ENCODE measurements around the gene HOXC10. TPM values are rescaled to one million over a fixed set of nuclear protein-coding genes. Genes with fewer than 3 reads are reported as not detected.

The HOXC10 gene
- total RNA-seq, 1 donor: not detected

DNA sequence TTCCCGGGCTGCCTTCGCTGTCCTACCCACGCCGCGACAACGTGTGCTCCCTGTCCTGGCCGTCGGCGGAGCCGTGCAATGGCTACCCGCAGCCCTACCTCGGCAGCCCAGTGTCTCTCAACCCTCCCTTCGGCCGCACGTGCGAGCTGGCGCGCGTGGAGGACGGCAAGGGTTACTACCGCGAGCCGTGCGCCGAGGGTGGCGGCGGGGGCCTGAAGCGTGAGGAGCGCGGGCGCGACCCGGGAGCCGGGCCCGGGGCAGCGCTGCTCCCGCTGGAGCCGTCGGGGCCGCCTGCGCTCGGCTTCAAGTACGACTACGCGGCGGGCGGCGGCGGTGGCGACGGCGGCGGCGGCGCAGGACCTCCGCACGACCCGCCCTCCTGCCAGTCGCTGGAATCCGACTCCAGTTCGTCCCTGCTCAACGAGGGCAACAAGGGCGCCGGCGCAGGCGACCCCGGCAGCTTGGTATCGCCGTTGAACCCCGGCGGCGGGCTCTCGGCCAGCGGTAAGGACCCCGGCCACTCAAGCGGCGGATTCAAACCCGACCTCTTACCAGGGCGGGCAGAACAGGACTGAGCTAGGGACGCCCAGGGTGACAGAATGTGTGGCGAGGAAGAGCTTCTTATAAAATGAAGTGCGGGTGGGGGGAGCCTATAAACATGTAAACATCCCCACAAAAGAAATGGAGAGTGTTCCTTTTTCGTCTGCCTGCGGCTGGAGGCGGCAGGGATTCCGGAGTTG, 29.7 kb upstream of the HOXC10 start:
- TF ChIP-seq, protein P1, sequence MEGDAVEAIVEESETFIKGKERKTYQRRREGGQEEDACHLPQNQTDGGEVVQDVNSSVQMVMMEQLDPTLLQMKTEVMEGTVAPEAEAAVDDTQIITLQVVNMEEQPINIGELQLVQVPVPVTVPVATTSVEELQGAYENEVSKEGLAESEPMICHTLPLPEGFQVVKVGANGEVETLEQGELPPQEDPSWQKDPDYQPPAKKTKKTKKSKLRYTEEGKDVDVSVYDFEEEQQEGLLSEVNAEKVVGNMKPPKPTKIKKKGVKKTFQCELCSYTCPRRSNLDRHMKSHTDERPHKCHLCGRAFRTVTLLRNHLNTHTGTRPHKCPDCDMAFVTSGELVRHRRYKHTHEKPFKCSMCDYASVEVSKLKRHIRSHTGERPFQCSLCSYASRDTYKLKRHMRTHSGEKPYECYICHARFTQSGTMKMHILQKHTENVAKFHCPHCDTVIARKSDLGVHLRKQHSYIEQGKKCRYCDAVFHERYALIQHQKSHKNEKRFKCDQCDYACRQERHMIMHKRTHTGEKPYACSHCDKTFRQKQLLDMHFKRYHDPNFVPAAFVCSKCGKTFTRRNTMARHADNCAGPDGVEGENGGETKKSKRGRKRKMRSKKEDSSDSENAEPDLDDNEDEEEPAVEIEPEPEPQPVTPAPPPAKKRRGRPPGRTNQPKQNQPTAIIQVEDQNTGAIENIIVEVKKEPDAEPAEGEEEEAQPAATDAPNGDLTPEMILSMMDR (IDR thresholded peaks at IDR 0.05; ENCODE audit: insufficient read depth, low read length): no peak
- no peak for DNase-seq (ENCODE audit: low read depth)
- no peak overlapping the region for H3K4me3 ChIP-seq (ENCODE audit: low read depth, low read length)

DNA sequence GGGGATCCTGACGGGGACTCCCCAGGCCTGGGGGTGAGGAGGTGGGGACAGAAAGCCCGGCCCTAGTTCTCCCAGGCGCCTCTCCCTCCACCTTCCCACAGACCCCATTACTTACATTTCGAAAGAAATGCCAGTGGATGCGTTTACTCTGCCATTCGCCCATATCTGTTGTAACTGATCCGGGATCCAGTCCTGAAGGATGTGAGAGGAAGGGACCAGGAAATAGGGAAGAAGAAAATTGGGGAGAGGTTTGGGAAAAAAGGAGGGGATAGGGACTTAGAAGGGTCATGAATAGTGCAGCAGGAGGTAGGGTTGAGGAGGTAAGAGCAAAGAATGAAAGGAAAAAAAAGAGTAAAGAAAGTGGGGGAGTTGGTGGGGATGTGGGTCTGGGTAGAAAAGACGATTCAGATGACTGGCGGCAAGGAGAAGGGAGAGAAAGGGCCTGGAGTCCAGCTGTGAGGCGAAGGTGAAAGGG, 29.1 kb upstream of the HOXC10 start:
- H3K4me3 ChIP-seq (ENCODE audit: low read depth, low read length): no peak overlapping the region
- TF ChIP-seq, protein P1 (IDR thresholded peaks at IDR 0.05; ENCODE audit: insufficient read depth, low read length): no peak
- DNase-seq (ENCODE audit: low read depth): no peak

DNA sequence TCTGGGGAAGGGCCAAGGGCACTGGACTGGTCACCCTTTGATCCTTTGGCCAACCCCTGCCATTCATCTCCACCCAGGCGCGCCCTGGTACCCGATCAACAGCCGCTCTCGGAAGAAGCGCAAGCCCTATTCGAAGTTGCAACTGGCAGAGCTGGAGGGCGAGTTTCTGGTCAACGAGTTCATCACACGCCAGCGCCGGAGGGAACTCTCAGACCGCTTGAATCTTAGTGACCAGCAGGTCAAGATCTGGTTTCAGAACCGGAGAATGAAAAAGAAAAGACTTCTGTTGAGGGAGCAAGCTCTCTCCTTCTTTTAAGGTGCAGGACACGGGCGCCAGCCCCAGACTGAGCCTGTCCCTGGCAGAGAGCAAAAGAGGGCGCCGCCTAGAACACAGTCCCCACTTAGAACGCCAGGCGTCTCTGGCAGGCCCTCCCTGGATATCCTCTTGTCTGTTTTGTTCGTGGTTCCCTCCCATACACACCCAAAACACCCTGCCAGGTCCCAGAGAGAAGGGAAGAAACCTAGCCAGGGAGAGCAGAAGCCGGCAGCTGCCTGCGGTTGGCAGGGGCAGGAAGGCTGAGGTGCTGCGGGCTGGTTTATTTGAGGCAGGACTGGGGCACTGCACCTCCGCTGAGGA, 28.6 kb upstream of the HOXC10 start:
- TF ChIP-seq, protein P1 (IDR thresholded peaks at IDR 0.05; ENCODE audit: insufficient read depth, low read length): no peak
- DNase-seq (ENCODE audit: low read depth): no peak
- no peak overlapping the region for H3K4me3 ChIP-seq (ENCODE audit: low read depth, low read length)

DNA sequence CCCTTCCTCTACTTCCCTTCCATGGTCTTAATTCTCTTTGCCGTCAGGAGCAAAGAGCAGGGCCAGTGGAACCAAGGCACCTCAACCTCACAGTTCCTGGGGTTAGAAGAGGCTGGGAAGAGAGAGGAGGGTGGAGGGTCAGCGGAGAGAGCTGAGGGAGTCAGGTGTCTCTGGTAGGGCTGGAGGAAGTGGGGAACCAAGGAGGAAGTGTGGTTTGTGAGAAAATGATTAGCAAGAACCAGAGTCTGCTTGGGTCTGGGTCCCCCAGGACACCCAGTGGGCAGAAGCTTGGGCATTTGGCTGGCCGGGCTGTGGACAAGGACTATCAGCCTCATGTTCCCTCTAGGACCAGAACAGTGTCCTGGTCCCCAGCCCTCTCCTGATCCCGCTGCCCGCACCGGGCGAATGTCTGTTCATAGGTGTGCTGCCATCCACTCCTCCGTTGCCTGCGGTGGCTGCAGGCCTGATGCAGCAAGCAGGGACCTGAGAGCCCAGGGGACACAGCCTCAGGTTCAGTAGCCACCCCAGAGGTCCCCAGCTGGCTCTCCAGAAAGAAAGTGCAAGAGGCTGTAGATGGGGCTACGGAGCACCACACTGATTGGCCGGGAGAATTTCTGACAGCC, 27.9 kb upstream of the HOXC10 start:
- DNase-seq (ENCODE audit: low read depth): no peak
- no peak overlapping the region for H3K4me3 ChIP-seq (ENCODE audit: low read depth, low read length)
- TF ChIP-seq, protein P1 (IDR thresholded peaks at IDR 0.05; ENCODE audit: insufficient read depth, low read length): no peak

DNA sequence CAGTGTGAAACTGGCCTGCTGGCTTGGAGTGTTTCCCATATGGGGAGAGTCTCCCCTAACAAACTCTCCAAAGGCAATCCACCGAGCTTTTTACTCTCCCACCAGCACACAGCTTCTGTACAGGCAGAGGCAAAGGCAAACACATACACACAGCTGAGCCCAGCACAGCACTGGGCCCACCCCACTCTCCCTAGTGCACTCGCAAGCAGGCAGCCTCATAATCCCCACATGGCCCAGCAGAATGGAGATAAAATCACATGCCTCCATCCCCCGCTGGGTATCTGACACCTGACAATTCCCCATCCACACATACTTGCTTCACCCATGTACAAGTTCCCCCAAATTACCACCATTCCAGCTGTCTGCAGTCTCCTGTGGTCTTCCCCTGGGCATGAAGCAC, 26.8 kb upstream of the HOXC10 start:
- TF ChIP-seq, protein P1 (IDR thresholded peaks at IDR 0.05; ENCODE audit: insufficient read depth, low read length): no peak
- DNase-seq (ENCODE audit: low read depth): no peak
- H3K4me3 ChIP-seq (ENCODE audit: low read depth, low read length): no peak overlapping the region

DNA sequence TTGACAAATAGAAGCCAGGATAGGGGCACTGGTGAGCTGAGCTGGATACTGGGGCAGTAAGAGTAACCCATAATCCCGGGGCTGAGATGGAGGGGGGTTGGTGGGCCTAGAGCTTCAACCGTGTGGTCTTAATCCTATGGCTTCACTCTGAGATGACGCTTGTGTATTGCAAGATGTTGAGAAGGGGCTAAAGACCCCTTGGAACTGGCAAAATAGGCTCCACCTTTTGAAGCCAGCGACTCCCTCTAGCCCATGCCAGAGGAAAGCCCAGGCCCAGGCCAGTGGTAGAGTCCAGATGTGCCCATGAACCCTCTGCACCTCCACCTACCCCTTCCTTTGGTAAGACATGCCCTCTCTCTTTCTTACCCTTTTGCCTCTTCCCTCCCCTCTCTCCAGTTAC, 25.6 kb upstream of the HOXC10 start:
- no peak for DNase-seq (ENCODE audit: low read depth)
- TF ChIP-seq, protein P1 (IDR thresholded peaks at IDR 0.05; ENCODE audit: insufficient read depth, low read length): no peak
- H3K4me3 ChIP-seq (ENCODE audit: low read depth, low read length): no peak overlapping the region
